HG03097 (cell line): Measurements from ENCODE around the gene TREX2.

Source experiments
- ATAC-seq: cut with Tn5 transposase; IDR thresholded peaks from one replicate; pipeline ENCODE4 v1.9.1; 2021; ENCODE audit not compliant: unreplicated experiment, low FRiP score

The TREX2 gene

DNA sequence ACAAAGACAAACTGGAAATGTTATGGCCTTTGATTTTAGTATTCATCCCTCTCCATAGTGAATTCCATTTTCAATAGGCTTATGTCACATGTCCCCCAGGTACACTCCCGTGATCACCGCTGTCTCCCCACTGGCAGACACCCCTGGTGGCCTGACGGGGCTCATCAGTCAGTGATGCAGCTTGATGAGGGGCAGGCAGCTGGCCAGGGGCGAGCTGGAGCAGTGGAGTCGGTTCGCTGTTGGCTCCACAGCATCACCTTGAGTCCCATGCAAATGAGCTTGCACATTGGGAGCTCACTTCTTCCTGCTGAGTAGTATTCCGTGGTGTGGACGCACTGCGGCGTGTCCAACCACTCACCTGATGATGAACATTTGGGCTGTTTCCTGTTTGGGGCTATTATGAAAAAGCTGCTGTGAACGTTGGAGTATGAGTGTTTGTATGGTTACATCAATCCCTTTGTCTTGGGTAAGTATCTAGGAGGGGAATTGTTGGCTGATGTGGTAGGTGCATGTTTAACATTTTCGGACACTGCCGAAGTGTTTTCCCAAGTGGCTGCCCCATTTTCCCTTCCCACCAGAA, 5.2 kb downstream of the TREX2 start:
- no peak for ATAC-seq

DNA sequence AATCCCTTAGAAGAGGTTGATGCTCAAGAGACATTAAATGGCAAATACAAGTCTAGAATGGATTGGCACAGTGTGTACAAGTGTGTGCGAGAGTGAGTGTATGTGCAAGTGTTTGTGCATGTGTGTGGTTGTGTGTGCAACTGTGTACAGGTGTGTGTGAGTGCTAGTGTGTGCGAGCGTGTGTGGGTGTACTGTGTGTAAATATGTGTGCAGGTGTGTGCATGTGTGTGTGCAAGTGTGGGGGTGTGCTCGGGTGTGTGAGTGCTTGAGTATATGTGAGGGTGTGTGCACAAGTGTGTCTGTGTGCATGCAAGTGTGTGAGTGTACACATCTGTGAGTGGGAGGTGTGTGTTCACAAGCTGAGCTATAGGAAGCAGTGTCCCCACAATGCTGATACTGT, 5.9 kb downstream of the TREX2 start:
- ATAC-seq = no peak

DNA sequence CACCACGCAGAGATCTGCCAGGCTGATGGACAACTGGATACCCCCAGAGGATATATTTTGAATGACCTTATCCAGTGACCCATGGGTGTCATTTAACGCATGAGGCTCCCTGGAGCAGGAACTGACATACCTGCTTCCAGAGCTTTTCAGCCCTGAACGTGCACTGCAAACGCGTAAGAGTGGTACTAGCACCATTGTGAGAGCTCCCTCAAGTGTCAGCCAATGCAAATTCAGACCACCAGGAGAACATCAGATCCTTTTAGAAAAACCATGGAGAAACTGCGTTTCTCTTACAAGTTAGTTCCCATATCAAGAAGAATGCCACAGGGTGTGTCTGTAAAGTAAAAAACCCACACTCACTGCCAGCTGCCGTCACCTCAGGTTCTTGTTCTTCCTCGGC, 7.3 kb downstream of the TREX2 start:
- ATAC-seq = no peak

DNA sequence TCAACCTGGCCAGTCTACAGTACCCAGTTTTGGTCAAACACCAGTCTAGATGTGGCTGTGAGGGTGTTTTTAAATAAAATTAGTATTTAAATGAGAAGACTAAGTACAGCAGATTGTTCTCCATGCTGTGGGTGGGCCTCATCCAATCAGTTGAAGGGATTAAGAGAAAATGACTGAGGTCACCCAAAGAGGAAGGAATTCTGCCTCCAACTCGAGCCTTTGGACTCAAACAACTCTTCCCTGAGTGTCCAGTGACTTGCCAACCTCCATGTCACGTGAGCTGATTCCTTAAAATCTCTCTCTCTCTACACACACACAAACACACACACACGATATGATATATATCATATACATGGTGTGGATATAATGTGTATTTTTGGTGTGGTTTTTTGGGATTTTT, 10.0 kb downstream of the TREX2 start:
- no peak for ATAC-seq

DNA sequence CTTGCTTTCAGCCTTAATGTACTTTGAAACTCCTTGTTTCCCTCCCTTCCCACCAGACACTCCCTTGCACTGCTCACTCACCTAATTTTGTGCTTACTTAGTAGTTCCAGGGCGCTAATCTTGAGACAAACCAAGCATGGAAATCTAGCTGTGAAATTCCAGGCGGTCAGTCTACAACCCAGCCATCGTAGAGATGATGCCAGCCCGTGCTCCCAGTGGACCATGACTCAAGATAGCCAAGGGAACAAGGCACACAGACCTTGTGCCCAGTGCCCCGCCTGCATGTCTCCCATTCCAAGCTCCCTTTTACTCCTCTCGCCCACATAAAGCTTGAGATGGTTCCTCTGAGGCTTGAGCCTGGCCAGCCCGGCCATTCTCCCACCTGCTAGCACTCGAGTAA, 11.1 kb downstream of the TREX2 start:
- no peak for ATAC-seq

DNA sequence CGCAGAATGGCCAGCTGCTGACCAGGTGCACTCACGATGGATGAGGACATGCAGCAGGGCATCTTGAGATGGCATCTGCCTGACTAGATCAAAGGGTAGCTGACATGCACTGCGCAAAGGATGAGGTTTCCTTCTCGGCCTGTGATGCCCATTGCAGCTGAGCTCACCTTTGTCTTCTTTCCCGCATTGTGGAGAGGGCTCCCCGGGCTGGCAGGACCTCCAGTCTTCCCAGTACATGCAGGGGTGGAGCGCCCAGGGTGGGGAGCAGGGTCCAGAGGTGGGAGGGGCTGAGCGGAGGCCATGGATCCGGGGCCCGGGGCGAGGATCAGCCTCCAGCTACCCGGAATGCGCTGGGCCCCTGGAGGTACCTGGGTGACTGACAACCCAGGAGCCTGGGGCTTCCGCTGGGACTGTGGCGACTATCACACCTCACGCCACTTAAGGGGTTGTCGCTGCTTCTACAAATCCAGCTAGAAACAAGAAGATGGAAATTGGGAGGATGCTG, 12.0 kb downstream of the TREX2 start:
- no peak for ATAC-seq

DNA sequence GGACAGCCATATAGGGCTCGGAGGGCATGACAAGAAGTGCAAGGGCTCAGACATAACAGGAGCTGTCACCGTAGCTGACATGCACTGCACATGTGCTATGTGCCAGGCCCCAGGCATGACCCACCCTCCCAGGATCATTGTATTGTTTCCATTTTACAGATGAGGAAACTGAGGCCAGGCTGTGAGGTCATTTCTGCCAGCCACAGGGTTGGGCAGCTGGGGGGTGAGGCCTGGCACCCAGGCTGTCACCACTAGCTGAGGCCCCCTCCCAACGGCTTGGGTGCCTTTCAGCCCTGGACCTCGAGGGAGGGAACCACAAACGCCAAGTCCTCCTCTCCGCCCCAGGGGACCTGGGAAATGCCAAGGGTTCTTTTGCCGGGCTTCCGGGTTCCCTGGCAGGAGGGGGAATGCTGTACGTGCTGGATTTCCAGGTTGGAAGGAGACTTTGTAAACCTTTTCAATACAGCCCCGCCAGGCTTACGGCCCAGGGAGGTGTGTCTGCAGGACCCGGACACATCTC, 12.6 kb downstream of the TREX2 start:
- ATAC-seq = no peak

DNA sequence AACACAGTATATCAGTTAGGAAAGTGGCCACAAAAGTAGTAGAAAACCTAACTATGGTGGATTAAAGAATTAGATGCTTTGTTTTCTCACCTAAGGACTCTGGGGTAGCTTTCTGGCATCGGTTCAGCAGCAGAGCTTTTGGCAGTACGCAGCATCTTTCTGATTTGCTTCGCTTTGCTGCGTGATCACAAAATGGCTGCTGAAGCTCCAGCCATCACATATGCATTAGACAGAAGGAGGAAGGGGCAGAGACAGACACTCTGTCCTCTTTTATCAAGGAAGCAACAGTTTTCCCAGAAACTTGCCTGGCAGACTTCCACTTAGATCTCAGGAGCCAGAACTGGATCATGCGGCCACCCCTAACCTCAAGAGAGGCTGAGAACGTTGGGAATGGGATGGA, 15.1 kb downstream of the TREX2 start:
- no peak for ATAC-seq

DNA sequence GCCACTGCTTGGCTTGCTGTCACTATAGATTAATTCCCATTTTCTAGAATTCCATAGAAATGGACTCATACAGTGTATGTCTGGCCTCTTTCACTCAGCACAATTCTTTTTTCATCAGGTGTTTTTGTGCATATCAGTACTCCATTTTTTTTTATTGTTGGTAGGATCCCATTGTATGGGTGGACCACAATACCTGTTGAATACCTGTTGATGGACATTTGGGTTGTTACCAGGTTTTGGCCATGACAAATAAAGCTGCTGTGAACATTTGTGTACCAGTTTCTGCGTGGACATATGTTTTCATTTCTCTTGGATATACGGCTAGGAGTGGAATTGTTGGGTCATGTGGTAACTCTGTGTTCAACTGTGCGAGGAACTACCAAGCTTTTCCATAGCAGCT, 19.7 kb downstream of the TREX2 start:
- no peak for ATAC-seq

DNA sequence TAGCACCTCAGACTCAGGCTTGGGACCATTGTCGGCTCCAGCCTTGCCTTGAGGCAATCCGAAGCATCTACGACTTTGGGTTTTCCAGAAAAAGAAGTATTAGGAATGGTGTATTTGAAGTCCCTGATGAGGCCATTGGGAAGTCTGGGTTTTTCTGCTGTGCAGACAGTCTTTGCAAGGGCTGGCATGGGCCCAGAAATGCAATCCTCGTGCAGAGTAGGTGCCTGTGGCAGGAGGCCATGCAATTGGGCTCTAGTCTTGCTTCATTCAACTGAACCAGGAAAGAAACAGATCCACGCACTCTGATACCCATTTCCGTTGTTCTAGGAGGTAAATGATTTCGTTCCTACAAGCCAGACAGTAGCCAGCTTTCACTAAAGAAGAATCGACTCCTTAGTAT, 22.2 kb downstream of the TREX2 start:
- no peak for ATAC-seq

DNA sequence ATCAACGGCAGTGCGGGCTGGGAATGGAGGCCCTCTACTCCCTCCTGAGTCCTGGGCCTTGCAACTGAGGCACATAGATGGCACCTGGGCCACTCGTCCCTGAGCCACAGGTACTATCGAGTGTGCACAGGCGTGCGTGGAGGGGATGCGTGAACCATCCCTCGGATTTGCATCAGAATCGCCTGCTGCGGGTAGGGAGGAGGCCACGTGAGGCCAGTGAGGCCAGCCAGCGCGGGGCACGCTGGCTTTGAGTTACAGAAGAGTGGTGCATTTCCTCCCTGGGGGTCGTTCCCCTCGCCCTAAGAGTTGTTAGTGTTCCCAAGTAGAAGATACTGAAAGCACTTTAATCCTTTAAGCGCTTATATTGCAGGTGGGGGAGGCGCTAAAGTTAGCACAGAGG, 24.0 kb downstream of the TREX2 start:
- ATAC-seq = no peak

DNA sequence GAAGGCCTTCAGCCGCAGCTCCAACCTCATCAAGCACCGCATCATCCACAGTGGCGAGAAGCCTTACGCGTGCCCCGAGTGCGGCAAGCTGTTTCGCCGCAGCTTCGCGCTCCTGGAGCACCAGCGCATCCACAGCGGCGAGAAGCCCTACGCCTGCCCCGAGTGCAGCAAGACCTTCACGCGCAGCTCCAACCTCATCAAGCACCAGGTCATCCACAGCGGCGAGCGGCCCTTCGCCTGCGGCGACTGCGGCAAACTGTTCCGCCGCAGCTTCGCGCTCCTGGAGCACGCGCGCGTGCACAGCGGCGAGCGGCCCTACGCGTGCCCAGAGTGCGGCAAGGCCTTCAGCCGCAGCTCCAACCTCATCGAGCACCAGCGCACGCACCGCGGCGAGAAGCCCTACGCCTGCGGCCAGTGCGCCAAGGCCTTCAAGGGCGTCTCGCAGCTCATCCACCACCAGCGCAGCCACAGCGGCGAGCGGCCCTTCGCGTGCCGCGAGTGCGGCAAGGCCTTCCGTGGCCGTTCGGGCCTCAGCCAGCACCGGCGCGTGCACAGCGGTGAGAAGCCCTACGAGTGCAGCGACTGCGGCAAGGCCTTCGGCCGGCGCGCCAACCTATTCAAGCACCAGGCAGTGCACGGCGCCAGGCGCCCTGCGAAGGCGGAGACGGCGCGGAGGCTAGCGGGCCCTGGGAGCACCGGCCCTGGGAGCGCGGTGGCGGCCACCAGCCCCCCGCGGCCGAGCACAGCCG, 24.8 kb downstream of the TREX2 start:
- ATAC-seq = no peak

DNA sequence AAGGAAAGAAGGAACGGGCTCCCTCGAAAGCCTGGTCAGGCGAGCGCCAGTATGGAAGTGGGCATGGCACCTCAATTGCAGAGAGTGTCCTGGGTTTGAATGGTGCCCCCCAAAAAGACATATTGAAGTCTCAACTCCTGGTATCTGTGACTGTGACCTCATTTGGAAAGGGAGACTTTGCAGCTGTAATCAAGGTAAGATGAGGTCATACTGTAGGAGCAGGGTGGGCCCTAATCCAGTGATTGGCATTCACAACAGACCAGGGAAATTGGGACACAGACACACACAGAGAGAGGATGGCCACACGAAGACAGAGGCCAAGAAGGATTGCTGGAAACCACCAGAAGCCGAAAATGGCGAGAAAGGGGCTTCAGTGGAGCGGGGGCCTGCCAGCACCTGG, 28.2 kb downstream of the TREX2 start:
- ATAC-seq = no peak

DNA sequence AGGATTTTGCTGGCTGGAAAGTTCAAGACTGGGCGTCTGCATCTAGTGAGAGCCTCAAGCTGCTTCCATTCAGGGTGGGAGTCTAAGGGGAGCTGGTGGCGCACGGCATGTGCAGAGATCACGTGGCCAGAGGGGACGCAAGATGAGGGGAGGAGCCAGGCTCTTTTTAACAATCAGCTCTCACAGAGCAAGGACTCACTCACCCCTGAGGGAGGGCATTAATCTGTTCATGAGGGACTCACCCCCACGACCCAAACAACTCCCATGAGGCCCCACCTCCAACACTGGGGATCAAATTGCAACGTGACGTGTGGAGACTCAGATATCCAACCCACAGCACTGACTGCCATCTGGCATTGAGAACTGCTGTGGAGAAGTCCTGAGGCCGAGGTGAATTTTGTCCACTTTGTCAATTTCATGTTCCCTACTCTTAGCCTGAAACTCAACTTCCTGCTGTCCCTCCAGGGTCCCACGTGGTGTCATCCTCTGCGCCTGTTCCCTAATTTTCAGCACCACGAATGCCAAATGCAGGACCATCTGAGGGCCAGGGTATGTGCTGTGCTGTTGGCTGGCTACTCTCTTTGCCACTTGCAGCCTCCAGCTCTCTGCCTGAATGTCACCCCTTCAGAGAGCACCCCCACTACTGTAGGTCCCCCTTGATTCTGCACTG, 28.9 kb downstream of the TREX2 start:
- no peak for ATAC-seq

DNA sequence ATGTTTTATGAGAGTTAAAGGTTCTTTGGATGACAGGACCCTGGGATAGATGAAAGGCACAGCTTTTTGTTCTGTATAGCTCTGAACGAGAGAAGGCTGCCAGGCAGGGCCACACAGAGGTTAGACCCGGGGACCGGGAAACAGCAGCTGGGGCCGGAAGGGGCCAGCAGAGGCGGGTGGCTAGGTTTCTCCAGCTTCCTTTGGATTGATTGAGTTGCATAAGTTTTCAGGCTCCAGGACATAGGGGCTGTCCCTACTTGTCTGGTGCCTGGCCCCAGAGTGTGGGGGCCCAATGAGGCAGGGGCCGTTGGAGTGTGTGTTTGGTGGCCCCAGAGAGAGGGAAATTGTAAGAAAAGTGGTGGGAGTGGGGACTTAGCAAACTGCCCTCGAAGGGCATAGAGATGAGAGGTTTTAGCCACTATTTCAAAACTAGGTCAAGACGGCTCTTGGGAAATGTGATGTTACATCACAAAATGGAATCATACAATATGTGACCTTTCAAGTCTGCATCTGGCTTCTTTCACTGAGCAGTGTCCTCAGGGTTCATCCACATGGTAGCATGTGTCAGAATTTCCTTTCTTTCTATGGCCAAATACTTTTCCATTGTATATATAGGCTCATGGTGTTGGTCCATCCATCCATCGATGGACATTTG, 30.9 kb downstream of the TREX2 start:
- no peak for ATAC-seq

DNA sequence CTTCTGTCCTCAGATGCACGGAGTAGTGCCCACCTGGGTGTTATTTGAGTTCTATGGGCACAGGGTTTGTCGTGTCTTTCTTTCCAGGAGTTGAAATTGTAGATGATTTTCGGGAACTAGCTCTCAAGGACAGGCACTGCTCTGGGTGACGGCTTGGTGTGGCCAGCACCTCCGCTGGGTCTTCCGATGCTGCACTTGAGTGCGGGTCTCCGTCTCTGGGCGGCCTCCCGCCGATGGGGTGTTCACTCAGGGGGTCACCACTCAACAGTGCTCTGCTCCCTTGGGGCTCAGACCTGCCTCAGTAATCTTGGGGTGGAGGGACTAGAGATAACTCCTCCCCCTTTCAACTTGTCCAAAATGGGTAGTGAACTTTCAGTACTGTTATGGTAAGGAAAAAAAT, 32.1 kb downstream of the TREX2 start:
- ATAC-seq = no peak

DNA sequence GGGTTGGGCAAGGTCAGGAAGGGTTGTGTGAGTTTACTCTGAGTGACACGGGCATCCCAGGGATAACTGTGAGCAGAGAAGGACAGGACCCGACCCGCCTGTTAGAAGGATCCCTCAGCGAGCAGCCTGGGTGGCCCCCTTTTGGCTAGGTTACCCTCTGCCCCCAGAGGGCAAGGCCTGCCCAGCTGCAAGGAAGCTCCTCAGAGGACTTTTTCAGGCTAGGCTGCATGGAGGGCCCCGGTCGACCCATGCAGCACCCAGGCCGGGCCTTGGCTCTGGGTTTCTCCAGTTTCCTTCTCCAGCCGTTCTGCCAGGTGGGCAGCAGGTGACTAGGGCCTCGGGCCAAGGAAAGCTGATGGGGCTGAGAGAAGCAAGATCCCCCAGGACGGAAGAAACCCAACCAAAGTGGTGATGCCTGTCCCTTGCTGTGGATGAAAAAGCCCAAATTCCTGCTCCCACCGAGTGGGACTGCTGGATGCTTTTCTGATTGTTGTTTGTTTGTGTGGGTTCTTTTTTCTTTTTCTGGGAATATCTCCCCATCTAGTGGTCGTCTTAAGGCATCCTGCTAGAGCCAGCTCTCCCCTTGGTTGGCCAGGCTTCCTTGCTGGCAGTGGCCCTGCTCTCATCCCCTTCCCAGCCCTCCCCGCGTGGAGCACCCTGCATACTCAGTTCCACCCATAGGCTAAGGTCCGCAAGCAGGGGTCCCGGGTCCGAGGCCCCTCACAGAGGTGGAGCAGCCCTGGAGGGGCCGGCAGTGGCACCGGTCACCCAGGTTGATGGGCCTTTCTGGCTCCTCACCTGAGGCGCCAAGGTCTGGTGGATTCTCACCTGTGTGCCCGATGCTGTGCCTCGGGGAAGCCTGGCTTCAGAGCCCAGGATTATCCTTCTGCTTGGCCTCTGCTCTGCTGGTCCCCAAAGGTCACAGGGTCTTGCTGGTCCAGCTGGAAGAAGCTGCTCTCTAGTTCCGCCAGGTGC, 32.8 kb downstream of the TREX2 start:
- ATAC-seq = no peak

DNA sequence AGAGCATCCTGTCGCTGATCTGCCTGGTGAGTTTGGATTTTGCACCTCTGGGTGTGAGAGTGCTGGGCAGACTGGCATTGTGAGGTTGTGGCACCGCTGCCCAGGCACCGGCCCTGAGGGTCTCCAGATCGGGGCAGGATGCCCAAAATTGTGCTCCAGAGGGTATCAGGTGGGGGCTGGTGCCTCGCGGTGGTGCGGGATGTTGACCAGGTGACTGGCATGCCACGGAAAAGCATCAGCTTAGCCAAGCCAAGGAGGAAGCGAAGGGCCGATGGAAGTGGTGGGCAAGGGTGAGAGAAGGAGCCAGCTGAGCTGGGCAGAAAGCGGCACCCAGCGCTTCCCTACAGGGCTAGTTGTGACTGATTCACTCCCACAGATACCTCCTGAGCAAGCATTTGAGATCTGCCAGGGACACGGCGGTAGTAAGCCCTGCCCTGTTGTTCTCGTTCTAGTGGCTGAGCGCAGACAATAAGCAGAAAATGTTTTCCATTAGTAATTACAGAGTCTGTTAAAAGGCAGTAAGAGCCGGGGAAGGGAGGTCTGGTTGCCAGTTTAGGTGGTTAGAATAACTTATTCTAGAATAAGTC, 33.8 kb downstream of the TREX2 start:
- no peak for ATAC-seq

DNA sequence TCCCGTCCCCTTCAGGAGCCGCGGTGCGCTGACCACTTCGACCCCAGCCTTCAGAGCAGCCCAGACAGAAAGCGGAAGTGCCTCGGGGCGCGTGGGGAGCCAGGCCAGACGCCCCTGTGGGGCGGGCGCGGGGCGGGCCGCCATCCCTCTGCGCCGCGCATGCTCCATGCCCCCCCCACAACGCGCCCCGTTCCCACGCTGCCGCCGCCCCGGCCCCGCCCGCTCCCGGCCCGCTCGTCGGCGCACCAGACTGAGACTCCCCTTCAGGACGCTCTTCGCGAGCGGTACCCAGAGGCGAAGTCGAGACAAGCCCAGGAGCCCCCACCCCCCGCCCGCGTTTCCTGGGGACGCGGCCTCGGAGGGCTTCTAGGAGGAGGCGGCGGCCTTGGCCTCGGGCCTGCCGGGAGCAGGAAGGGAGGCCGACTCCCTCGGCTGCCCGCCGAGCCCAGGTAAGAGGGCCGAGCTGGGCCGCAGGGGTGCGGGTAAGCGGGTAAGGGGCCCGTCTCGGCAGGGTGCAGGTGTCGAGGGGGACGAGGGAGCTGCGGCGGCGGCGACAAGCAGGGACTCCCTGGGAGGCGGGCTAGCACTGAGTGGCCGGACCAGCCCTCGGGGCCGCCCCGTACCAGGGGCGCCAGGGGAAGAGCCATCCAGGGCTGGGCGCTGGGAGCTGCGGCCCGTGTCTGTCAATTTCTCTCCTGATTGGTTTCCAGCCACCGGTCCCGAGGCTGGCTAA, 34.4 kb downstream of the TREX2 start, which contains the start of gene ZFP92:
ZFP92 (plus strand) TSS at position 218 of the 733 bp plus-strand sequence. CDS start 6,851 bp downstream, outside the sequence.
- ATAC-seq = no peak
